ENCODE data around the gene CASK. TPM values are rescaled to one million over a fixed set of nuclear protein-coding genes. Genes with fewer than 3 reads are reported as not detected.

CASK gene
- total and polyA plus RNA-seq, 4 experiments from 2014 or later, result 3.8 to 116 (median 68.6) TPM

DNA sequence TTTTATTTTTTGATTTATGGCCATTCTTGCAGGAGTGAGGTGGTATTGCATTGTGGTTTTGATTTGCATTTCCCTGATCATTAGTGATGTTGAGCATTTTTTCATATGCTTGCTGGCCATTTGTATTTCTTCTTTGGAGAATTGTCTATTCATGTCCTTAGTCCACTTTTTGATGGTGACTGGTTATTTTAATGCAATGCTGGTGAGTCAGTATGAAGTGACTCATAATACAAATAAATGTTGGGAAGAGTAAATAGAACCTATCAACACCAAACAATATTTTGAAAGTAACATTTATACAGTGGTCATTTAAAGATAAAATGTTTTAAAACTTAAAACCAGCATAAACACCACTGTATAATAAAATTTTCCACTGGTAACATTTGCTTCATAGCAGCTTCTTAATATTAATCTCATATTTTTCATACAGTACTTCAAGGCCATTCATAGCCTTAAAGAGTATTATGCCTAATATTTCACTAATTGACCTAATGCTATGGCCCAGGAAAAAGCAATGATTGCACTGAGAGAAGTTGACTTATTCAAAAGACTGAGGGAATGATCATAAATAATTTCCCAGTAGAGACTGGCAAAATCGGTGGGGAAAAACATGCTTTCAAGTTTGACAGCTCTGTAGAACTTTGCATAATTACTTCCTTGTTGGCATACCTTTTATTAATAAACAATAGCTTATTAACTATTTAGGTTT, 33.9 kb downstream of the CASK start:
- no peak overlapping the region for H3K27ac Mint-ChIP-seq
- no peak for DNase-seq
- H3K4me1 ChIP-seq (ENCODE audit: insufficient read depth, low read length), result peaks cover 27% of the 10 kb centered on the region
- intact Hi-C loops (cut with micrococcal nuclease), result no loop called here
- POLR2A ChIA-PET (ENCODE audit: partially characterized antibody), result interaction anchor here (0.6 to 1.0 kb wide), 2 partner anchors 17 to 335 kb away, joined by 3 read pairs; no protein-coding TSS in a partner anchor
- H3K4me3 Mint-ChIP-seq, result no peak overlapping the region
- CTCF ChIA-PET (ENCODE audit: partially characterized antibody), result no interaction called here
- no peaks in the 10 kb centered on the region for H3K27me3 ChIP-seq (ENCODE audit: insufficient read depth, low read length)
- no peak overlapping the region for H3K4me3 ChIP-seq (ENCODE audit: low read length in 2 of 2)
- H3K9me3 Mint-ChIP-seq, result peaks cover 0 to 17% (median 10%) of the 10 kb centered on the region in 8 donors
- no peaks in the 10 kb centered on the region for H3K9me3 ChIP-seq (ENCODE audit: control insufficient read depth in 1 of 2, low read length in 2 of 2)
- H3K27me3 Mint-ChIP-seq, result no peaks in the 10 kb centered on the region
- peaks cover 11 to 35% (median 19%) of the 10 kb centered on the region in 4 donors for H3K4me1 Mint-ChIP-seq
- H3K36me3 Mint-ChIP-seq, result peaks cover 17 to 19% of the 10 kb centered on the region in 2 donors
- H3K36me3 ChIP-seq (ENCODE audit: insufficient read depth, low read length), result no peaks in the 10 kb centered on the region
- no peak overlapping the region for H3K27ac ChIP-seq (ENCODE audit: low read depth, low read length)

GRCh38 chrX:41887691-41888090, 35.7 kb downstream of the CASK start:
- Histone ChIP-seq H3K36me3 (ENCODE audit: insufficient read depth, low read length) (no peaks in the 10 kb centered on the region), H3K27me3 (ENCODE audit: insufficient read depth, low read length) (no peaks in the 10 kb centered on the region), H3K27ac (ENCODE audit: low read depth, low read length) (no peak overlapping the region), H3K4me3 (ENCODE audit: low read length in 2 of 2) (no peak overlapping the region), H3K9me3 (ENCODE audit: control insufficient read depth in 1 of 2, low read length in 2 of 2) (no peaks in the 10 kb centered on the region), H3K4me1 (ENCODE audit: insufficient read depth, low read length) (peaks cover 44% of the 10 kb centered on the region)
- ChIA-PET POLR2A (ENCODE audit: partially characterized antibody) (interaction anchor here (0.6 kb wide), 1 partner anchor 1648 kb away, joined by 3 read pairs; no protein-coding TSS in a partner anchor), CTCF (ENCODE audit: partially characterized antibody) (no interaction called here)
- H3K36me3 Mint-ChIP-seq, result peaks cover 8 to 9% of the 10 kb centered on the region in 2 donors
- intact Hi-C loops (cut with micrococcal nuclease), result no loop called here
- no peak overlapping the region for H3K27ac Mint-ChIP-seq
- H3K9me3 Mint-ChIP-seq, result peaks cover 0 to 2% (median under 1%) of the 10 kb centered on the region in 8 donors
- no peak for DNase-seq
- H3K4me3 Mint-ChIP-seq, result peak overlapping the region in 1 of 8 donors; percentile 36
- peaks cover 21 to 46% (median 34%) of the 10 kb centered on the region in 4 donors for H3K4me1 Mint-ChIP-seq
- H3K27me3 Mint-ChIP-seq, result no peaks in the 10 kb centered on the region

- ChIA-PET CTCF (ENCODE audit: partially characterized antibody) (interaction anchor here (1.6 kb wide), 1 partner anchor 9 kb away, joined by 3 read pairs; no protein-coding TSS in a partner anchor), POLR2A (ENCODE audit: partially characterized antibody) (no interaction called here)
- no peaks in the 10 kb centered on the region for H3K36me3 ChIP-seq (ENCODE audit: insufficient read depth, low read length)
- Mint-ChIP-seq H3K4me3 (no peak overlapping the region), H3K4me1 (peaks cover 28 to 55% (median 45%) of the 10 kb centered on the region in 4 donors), H3K27me3 (no peaks in the 10 kb centered on the region), H3K9me3 (no peaks in the 10 kb centered on the region), H3K27ac (no peak overlapping the region), H3K36me3 (peaks cover 6 to 8% of the 10 kb centered on the region in 2 donors)
- peaks cover 56% of the 10 kb centered on the region for H3K4me1 ChIP-seq (ENCODE audit: insufficient read depth, low read length)
- H3K9me3 ChIP-seq (ENCODE audit: control insufficient read depth in 1 of 2, low read length in 2 of 2), result no peaks in the 10 kb centered on the region
- intact Hi-C loops (cut with micrococcal nuclease), result no loop called here
- H3K27ac ChIP-seq (ENCODE audit: low read depth, low read length), result no peak overlapping the region
- H3K4me3 ChIP-seq (ENCODE audit: low read length in 2 of 2), result no peak overlapping the region
- no peaks in the 10 kb centered on the region for H3K27me3 ChIP-seq (ENCODE audit: insufficient read depth, low read length)
- DNase-seq, result no peak
Measured at GRCh38 chrX:41885724-41886123, 37.6 kb downstream of the CASK start.

DNA sequence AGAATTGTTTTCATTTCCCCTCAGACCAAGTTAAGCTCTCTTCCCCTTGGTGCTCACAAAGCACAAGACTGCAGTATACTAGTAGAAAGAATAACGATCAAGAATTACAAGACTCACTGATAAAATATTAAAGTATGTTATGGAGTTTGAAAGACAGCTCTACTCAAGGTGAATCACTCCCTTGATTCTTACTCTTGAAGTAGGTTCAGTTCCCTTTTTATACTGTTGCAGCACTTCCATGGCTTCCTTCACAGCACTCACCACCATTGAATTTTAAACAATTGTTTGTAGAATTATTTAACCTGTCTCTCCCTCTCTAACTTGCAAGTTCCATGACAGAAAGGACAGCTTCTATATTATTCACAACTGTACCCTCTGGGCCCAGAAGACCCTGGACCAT, 42.2 kb downstream of the CASK start:
- H3K36me3 ChIP-seq (ENCODE audit: insufficient read depth, low read length), result no peaks in the 10 kb centered on the region
- intact Hi-C loops (cut with micrococcal nuclease), result no loop called here
- Mint-ChIP-seq H3K27ac (peak overlapping the region in 1 of 7 donors; percentile 0), H3K36me3 (no peaks in the 10 kb centered on the region), H3K4me1 (peaks cover 33 to 75% (median 39%) of the 10 kb centered on the region in 4 donors), H3K27me3 (no peaks in the 10 kb centered on the region), H3K9me3 (no peaks in the 10 kb centered on the region), H3K4me3 (peak overlapping the region in 2 of 8 donors; percentile 1)
- no peaks in the 10 kb centered on the region for H3K27me3 ChIP-seq (ENCODE audit: insufficient read depth, low read length)
- H3K27ac ChIP-seq (ENCODE audit: low read depth, low read length), result no peak overlapping the region
- peaks cover 50% of the 10 kb centered on the region for H3K4me1 ChIP-seq (ENCODE audit: insufficient read depth, low read length)
- CTCF ChIA-PET (ENCODE audit: partially characterized antibody), result no interaction called here
- H3K4me3 ChIP-seq (ENCODE audit: low read length in 2 of 2), result no peak overlapping the region
- no peak for DNase-seq
- H3K9me3 ChIP-seq (ENCODE audit: control insufficient read depth in 1 of 2, low read length in 2 of 2), result no peaks in the 10 kb centered on the region
- POLR2A ChIA-PET (ENCODE audit: partially characterized antibody), result no interaction called here

- no peaks in the 10 kb centered on the region for H3K27me3 Mint-ChIP-seq
Measured at GRCh38 chrX:41877167-41877566, 46.2 kb downstream of the CASK start.

GRCh38 chrX:41875142-41875541, 48.2 kb downstream of the CASK start:
- Histone ChIP-seq H3K36me3 (ENCODE audit: insufficient read depth, low read length) (no peaks in the 10 kb centered on the region), H3K27ac (ENCODE audit: low read depth, low read length) (no peak overlapping the region), H3K4me1 (ENCODE audit: insufficient read depth, low read length) (peaks cover 43% of the 10 kb centered on the region), H3K27me3 (ENCODE audit: insufficient read depth, low read length) (no peaks in the 10 kb centered on the region), H3K9me3 (ENCODE audit: control insufficient read depth in 1 of 2, low read length in 2 of 2) (no peaks in the 10 kb centered on the region), H3K4me3 (ENCODE audit: low read length in 2 of 2) (no peak overlapping the region)
- DNase-seq, result no peak
- Mint-ChIP-seq H3K27ac (peak overlapping the region in 1 of 7 donors; percentile 1), H3K4me1 (peaks cover 30 to 76% (median 38%) of the 10 kb centered on the region in 4 donors), H3K27me3 (no peaks in the 10 kb centered on the region), H3K36me3 (peaks cover 0 to 3% of the 10 kb centered on the region in 2 donors), H3K9me3 (no peaks in the 10 kb centered on the region), H3K4me3 (peak overlapping the region in 1 of 8 donors; percentile 3)
- CTCF ChIA-PET (ENCODE audit: partially characterized antibody), result no interaction called here
- POLR2A ChIA-PET (ENCODE audit: partially characterized antibody), result no interaction called here
- intact Hi-C loops (cut with micrococcal nuclease), result no loop called here

More at GRCh38 chrX:41877167-41877566, 46.2 kb downstream of the CASK start:
- peak overlapping the region in 2 of 8 donors; percentile 4 to 18 for H3K4me3 Mint-ChIP-seq
- H3K36me3 Mint-ChIP-seq, result peaks cover 0 to 3% of the 10 kb centered on the region in 2 donors
- peaks cover 32% of the 10 kb centered on the region for H3K4me1 ChIP-seq (ENCODE audit: insufficient read depth, low read length)
- H3K4me3 ChIP-seq (ENCODE audit: low read length in 2 of 2), result no peak overlapping the region
- no peak overlapping the region for H3K27ac ChIP-seq (ENCODE audit: low read depth, low read length)
- POLR2A ChIA-PET (ENCODE audit: partially characterized antibody), result no interaction called here
- H3K9me3 Mint-ChIP-seq, result no peaks in the 10 kb centered on the region
- peaks cover 29 to 72% (median 36%) of the 10 kb centered on the region in 4 donors for H3K4me1 Mint-ChIP-seq
- no peaks in the 10 kb centered on the region for H3K36me3 ChIP-seq (ENCODE audit: insufficient read depth, low read length)
- peak overlapping the region in 1 of 7 donors; percentile 22 for H3K27ac Mint-ChIP-seq
- no peaks in the 10 kb centered on the region for H3K9me3 ChIP-seq (ENCODE audit: control insufficient read depth in 1 of 2, low read length in 2 of 2)
- intact Hi-C loops (cut with micrococcal nuclease), result no loop called here
- no peaks in the 10 kb centered on the region for H3K27me3 ChIP-seq (ENCODE audit: insufficient read depth, low read length)
- DNase-seq, result no peak
- CTCF ChIA-PET (ENCODE audit: partially characterized antibody), result no interaction called here

DNA sequence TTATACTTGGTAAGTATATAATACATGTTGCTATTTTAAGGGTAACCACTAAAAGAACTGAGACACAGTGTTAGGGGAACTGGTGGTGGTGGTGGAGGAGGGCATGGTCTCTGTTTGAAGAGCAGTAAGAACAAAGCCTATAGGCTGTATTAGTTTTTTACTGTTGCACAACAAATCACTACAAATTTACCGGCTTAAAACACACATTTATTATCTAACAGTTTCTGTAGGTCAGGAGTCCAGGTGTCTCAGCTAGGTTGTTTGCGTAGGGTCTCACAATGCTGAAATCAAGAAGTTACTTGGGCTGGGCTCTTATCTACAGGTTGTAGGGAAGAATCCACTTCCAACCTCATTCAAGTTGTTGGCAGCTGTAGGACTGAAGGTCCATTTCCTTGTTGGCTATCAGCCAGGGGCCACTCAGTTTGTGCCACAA, 52.6 kb downstream of the CASK start:
- Histone ChIP-seq H3K36me3 (ENCODE audit: insufficient read depth, low read length) (no peaks in the 10 kb centered on the region), H3K9me3 (ENCODE audit: control insufficient read depth in 1 of 2, low read length in 2 of 2) (no peaks in the 10 kb centered on the region), H3K27me3 (ENCODE audit: insufficient read depth, low read length) (no peaks in the 10 kb centered on the region), H3K4me3 (ENCODE audit: low read length in 2 of 2) (no peak overlapping the region), H3K4me1 (ENCODE audit: insufficient read depth, low read length) (peaks cover 62% of the 10 kb centered on the region), H3K27ac (ENCODE audit: low read depth, low read length) (no peak overlapping the region)
- Mint-ChIP-seq H3K9me3 (no peaks in the 10 kb centered on the region), H3K4me3 (peak overlapping the region in 1 of 8 donors; percentile 23), H3K27ac (peak overlapping the region in 2 of 7 donors; percentile 14 to 19), H3K4me1 (peaks cover 33 to 84% (median 55%) of the 10 kb centered on the region in 4 donors), H3K27me3 (no peaks in the 10 kb centered on the region), H3K36me3 (peaks cover 0 to 3% of the 10 kb centered on the region in 2 donors)
- no peak for DNase-seq
- ChIA-PET POLR2A (ENCODE audit: partially characterized antibody) (no interaction called here), CTCF (ENCODE audit: partially characterized antibody) (no interaction called here)
- intact Hi-C loops (cut with micrococcal nuclease), result no loop called here
